Lower lobe of right lung (tissue), 2 donors: ENCODE results near the gene TSPYL6. TPM values are rescaled to one million over a fixed set of nuclear protein-coding genes. Genes with fewer than 3 reads are reported as not detected.

ENCODE experiments used
- ATAC-seq, 2 donors: fragments of 200-7000 bp; cut with Tn5 transposase; one replicate each; pipeline ENCODE4 v1.9.1; 2020 to 2022; ENCODE audit warnings: mild to moderate bottlenecking in 2 of 2, moderate library complexity in 2 of 2
- DNase-seq: peaks from one replicate; pipeline ENCODE4 v3.0.0-alpha.2; 2020
- H3K27ac ChIP-seq: fragments of 200-600 bp; one replicate; pipeline ENCODE4 v1.8.0; 2022
- H3K27me3 ChIP-seq: fragments of 200-600 bp; one replicate; pipeline ENCODE4 v1.8.0; 2022; ENCODE audit warnings: low read depth
- H3K36me3 ChIP-seq: fragments of 200-600 bp; one replicate; pipeline ENCODE4 v1.8.0; 2022; ENCODE audit warnings: mild to moderate bottlenecking
- H3K4me1 ChIP-seq: fragments of 200-600 bp; one replicate; pipeline ENCODE4 v1.8.0; 2022
- H3K4me3 ChIP-seq: fragments of 200-600 bp; one replicate; pipeline ENCODE4 v1.8.0; 2022; ENCODE audit warnings: mild to moderate bottlenecking
- H3K9me3 ChIP-seq: fragments of 200-600 bp; one replicate; pipeline ENCODE4 v1.8.0; 2022
- intact Hi-C: fragments of 100-400 bp; cut with DNase I; formaldehyde crosslinking; loops from one replicate; pipeline ENCODE4 v1.11.0; 2022
- total RNA-seq: library from RNA; stranded (reverse); fragmentation: NEBNext Ultra II Directional; extraction: Animal tissue kit (Norgen Biotek cat#: 25700); gene quantifications from one replicate; pipeline ENCODE4 v1.2.1, GENCODE V29; 2021
- TF ChIP-seq, protein P1 (sequence below): fragments of 200-600 bp; IDR thresholded peaks from one replicate; pipeline ENCODE4 v1.8.0; 2022; ENCODE audit warnings: antibody characterized with exemption, mild to moderate bottlenecking
- donor health status: DM: no; HTN: yes; CAD: no; lungs with severe emphysema.

Gene TSPYL6
- total RNA-seq, 1 donor from 2014 or later = not detected

DNA sequence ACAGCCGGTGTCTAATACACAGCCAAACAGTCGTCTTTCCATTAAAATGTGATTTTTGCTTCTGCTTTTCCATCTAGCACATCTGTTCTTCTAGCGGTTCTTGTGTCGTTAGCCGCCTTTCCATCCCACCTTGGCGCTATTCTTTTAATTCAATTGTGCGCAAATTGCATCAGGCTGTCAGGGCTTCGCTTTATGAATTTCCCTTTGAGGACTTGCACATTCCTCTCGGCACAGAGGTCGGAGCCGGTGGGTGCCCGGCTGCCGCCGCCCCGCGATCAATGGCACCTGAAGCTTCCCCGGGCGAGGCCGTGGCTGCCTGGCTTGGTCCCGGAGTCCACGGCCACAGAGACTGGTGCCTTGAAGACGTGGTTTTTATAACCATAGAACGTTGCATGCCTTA is 33.9 kb upstream of the TSPYL6 start:
- Histone ChIP-seq H3K36me3 (no peaks in the 10 kb centered on the region), H3K4me1 (no peaks in the 10 kb centered on the region), H3K9me3 (no peaks in the 10 kb centered on the region), H3K27ac (no peak overlapping the region), H3K27me3 (no peaks in the 10 kb centered on the region), H3K4me3 (no peak overlapping the region)
- no peak for DNase-seq
- intact Hi-C loops = no loop called here
- no peak for ATAC-seq
- TF ChIP-seq, protein P1, sequence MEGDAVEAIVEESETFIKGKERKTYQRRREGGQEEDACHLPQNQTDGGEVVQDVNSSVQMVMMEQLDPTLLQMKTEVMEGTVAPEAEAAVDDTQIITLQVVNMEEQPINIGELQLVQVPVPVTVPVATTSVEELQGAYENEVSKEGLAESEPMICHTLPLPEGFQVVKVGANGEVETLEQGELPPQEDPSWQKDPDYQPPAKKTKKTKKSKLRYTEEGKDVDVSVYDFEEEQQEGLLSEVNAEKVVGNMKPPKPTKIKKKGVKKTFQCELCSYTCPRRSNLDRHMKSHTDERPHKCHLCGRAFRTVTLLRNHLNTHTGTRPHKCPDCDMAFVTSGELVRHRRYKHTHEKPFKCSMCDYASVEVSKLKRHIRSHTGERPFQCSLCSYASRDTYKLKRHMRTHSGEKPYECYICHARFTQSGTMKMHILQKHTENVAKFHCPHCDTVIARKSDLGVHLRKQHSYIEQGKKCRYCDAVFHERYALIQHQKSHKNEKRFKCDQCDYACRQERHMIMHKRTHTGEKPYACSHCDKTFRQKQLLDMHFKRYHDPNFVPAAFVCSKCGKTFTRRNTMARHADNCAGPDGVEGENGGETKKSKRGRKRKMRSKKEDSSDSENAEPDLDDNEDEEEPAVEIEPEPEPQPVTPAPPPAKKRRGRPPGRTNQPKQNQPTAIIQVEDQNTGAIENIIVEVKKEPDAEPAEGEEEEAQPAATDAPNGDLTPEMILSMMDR = no peak

DNA sequence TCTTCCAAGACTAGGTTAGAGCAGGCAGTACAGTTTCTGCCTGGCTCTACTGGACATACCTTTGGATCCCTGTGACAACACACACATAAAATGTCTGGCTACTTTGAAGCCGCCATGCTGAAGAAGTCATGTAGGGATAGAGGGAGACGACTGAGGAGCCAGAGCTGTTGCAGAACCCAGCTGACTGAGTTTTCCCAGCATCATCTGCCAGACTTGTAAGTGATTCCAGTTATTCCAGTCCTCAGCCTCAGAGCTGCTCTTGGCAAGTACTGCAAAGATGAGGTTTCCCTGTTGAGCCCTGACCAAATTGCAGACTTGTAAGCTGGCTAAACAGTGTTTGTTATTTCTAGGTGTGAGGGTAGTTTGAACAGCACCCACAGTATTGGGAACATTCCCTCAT is 31.5 kb upstream of the TSPYL6 start:
- Histone ChIP-seq H3K36me3 (no peaks in the 10 kb centered on the region), H3K4me1 (no peaks in the 10 kb centered on the region), H3K27me3 (no peaks in the 10 kb centered on the region), H3K4me3 (no peak overlapping the region), H3K27ac (no peak overlapping the region), H3K9me3 (no peaks in the 10 kb centered on the region)
- DNase-seq (no peak), ATAC-seq (no peak)
- intact Hi-C loops = no loop called here
- TF ChIP-seq, protein P1 = no peak

- no peak for ATAC-seq
- TF ChIP-seq, protein P1 = no peak
Observed at GRCh38 chr2:54285451-54285850, 29.4 kb upstream of the TSPYL6 start.

GRCh38 chr2:54284826-54285225 is 28.8 kb upstream of the TSPYL6 start:
- no peak for DNase-seq
- H3K4me3 ChIP-seq = no peak overlapping the region

More at GRCh38 chr2:54285451-54285850, 29.4 kb upstream of the TSPYL6 start:
- Histone ChIP-seq H3K27me3 (no peaks in the 10 kb centered on the region), H3K4me3 (no peak overlapping the region), H3K36me3 (no peaks in the 10 kb centered on the region), H3K4me1 (no peaks in the 10 kb centered on the region), H3K9me3 (no peaks in the 10 kb centered on the region), H3K27ac (no peak overlapping the region)
- no peak for DNase-seq
- intact Hi-C loops = no loop called here

GRCh38 chr2:54279385-54279784 is 23.4 kb upstream of the TSPYL6 start:
- DNase-seq (no peak), ATAC-seq (no peak)
- TF ChIP-seq, protein P1 = no peak
- H3K27me3 ChIP-seq = no peaks in the 10 kb centered on the region
- intact Hi-C loops = no loop called here
- no peaks in the 10 kb centered on the region for H3K4me1 ChIP-seq
- no peak overlapping the region for H3K4me3 ChIP-seq
- no peaks in the 10 kb centered on the region for H3K9me3 ChIP-seq
- H3K36me3 ChIP-seq = no peaks in the 10 kb centered on the region
- no peak overlapping the region for H3K27ac ChIP-seq

More at GRCh38 chr2:54284826-54285225, 28.8 kb upstream of the TSPYL6 start:
- ATAC-seq = no peak
- Histone ChIP-seq H3K36me3 (no peaks in the 10 kb centered on the region), H3K27ac (no peak overlapping the region), H3K4me1 (no peaks in the 10 kb centered on the region), H3K9me3 (no peaks in the 10 kb centered on the region), H3K27me3 (no peaks in the 10 kb centered on the region)
- TF ChIP-seq, protein P1 = no peak
- intact Hi-C loops = no loop called here

DNA sequence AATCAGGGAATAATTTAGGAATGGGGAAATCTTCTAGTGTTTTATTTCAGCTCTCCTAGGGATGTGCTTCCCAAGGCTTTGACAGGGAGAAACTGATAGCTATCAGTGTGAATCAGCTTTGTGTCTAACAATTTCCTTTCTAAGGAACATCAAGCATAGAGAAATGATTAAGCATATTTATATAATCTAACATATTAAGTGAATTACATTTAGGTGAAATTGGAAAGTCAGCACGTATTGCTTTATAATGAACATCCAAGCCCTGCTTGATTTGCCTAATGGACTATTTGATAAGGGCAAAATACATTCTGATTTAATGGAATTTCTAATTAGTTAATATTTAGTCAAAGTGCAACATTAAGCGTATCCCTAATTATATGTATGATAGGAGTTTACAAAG is 19.5 kb upstream of the TSPYL6 start:
- TF ChIP-seq, protein P1 = no peak

More for the DNA sequence above, 19.5 kb upstream of the TSPYL6 start:
- H3K27ac ChIP-seq = no peak overlapping the region
- H3K9me3 ChIP-seq = no peaks in the 10 kb centered on the region
- ATAC-seq = no peak
- no peak overlapping the region for H3K4me3 ChIP-seq
- no peaks in the 10 kb centered on the region for H3K4me1 ChIP-seq
- H3K27me3 ChIP-seq = no peaks in the 10 kb centered on the region
- DNase-seq = no peak
- intact Hi-C loops = no loop called here
- no peaks in the 10 kb centered on the region for H3K36me3 ChIP-seq
